Uterus (tissue), 2 donors: ENCODE results near the gene SHC1.

ENCODE experiments used
- CTCF ChIP-seq, 4 experiments: fragments of 200-600 bp in 2 of 4; fragments of 450-650 bp in 2 of 4; sonication (generic) in 2 of 4; IDR thresholded peaks; one replicate each; pipeline ENCODE4 v1.5.1; 2016 to 2019; ENCODE audit warnings: antibody characterized with exemption in 4 of 4, mild to moderate bottlenecking in 2 of 4, moderate library complexity in 1 of 4
- POLR2A ChIP-seq, 2 donors: fragments of 450-650 bp; IDR thresholded peaks; one replicate each; pipeline ENCODE4 v1.6.1; 2016; ENCODE audit warnings: antibody characterized with exemption in 2 of 2, mild to moderate bottlenecking in 1 of 2, moderate library complexity in 1 of 2

- TF ChIP-seq CTCF (IDR thresholded peaks at IDR 0.05) (no peak), POLR2A (IDR thresholded peaks at IDR 0.05) (no peak)
These were observed 45.8 kb upstream of the SHC1 start for GRCh38 chr1:155016231-155016831.
